Mucosa of descending colon (tissue), 3 donors: ENCODE results near the gene MYRIP. TPM values are rescaled to one million over a fixed set of nuclear protein-coding genes. Genes with fewer than 3 reads are reported as not detected.
"Not testable (repeated sequence)": the region's sequence is repeated elsewhere in the genome, so short reads cannot be mapped to it uniquely, and the experiment has no call there.

Experiments used
- ATAC-seq: fragments of 200-7000 bp; cut with Tn5 transposase; one replicate; pipeline ENCODE4 v1.9.1; 2020; ENCODE audit warnings: mild to moderate bottlenecking, moderate library complexity
- DNase-seq, 3 donors: peaks; one replicate each; pipeline ENCODE4 v3.0.0-alpha.2; 2020
- H3K36me3 ChIP-seq: fragments of 200-600 bp; one replicate; pipeline ENCODE4 v1.8.0; 2021; ENCODE audit warnings: low read depth, mild to moderate bottlenecking
- H3K4me1 ChIP-seq: fragments of 200-600 bp; one replicate; pipeline ENCODE4 v1.8.0; 2021; ENCODE audit warnings: low read depth, mild to moderate bottlenecking
- H3K4me3 ChIP-seq: fragments of 200-600 bp; one replicate; pipeline ENCODE4 v1.8.0; 2021; ENCODE audit warnings: mild to moderate bottlenecking
- H3K9me3 ChIP-seq: fragments of 200-600 bp; one replicate; pipeline ENCODE4 v1.8.0; 2021; ENCODE audit warnings: mild to moderate bottlenecking
- intact Hi-C, 2 donors: fragments of 100-400 bp; cut with DNase I in 1 of 2; cut with micrococcal nuclease in 1 of 2; formaldehyde crosslinking; loops; one replicate each; pipeline versions ENCODE4 v1.11.0 to v1.11.1; 2022; cut with DNase I, micrococcal nuclease
- total RNA-seq, 3 donors: library from RNA; stranded (reverse); fragmentation: NEBNext Ultra II Directional in 2 of 3; extraction: Animal tissue kit (Norgen Biotek cat#: 25700) in 2 of 3; gene quantifications; one replicate each; pipeline versions ENCODE4 v1.2.1 to v1.2.4, GENCODE V29; 2021 to 2023
- TF ChIP-seq, protein P1 (sequence below): fragments of 200-600 bp; IDR thresholded peaks from one replicate; pipeline ENCODE4 v1.8.0; 2022; ENCODE audit warnings: antibody characterized with exemption, mild to moderate bottlenecking
- donor health status: DM: no; HTN: no; CAD: no; lungs with moderate emphysema.
- donor health status: DM: no; HTN: no; CAD: no.
- donor health status: DM: no; HTN: yes; CAD: no.

The MYRIP gene
- total RNA-seq, 3 donors from 2014 or later: 7.2 to 11.2 (median 9.9) TPM

- no peak for ATAC-seq
- DNase-seq: no peak
- no peak overlapping the region for H3K4me3 ChIP-seq
- H3K9me3 ChIP-seq: no peaks in the 10 kb centered on the region
- no peaks in the 10 kb centered on the region for H3K36me3 ChIP-seq
- no peaks in the 10 kb centered on the region for H3K4me1 ChIP-seq
- TF ChIP-seq, protein P1, sequence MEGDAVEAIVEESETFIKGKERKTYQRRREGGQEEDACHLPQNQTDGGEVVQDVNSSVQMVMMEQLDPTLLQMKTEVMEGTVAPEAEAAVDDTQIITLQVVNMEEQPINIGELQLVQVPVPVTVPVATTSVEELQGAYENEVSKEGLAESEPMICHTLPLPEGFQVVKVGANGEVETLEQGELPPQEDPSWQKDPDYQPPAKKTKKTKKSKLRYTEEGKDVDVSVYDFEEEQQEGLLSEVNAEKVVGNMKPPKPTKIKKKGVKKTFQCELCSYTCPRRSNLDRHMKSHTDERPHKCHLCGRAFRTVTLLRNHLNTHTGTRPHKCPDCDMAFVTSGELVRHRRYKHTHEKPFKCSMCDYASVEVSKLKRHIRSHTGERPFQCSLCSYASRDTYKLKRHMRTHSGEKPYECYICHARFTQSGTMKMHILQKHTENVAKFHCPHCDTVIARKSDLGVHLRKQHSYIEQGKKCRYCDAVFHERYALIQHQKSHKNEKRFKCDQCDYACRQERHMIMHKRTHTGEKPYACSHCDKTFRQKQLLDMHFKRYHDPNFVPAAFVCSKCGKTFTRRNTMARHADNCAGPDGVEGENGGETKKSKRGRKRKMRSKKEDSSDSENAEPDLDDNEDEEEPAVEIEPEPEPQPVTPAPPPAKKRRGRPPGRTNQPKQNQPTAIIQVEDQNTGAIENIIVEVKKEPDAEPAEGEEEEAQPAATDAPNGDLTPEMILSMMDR: no peak
- intact Hi-C loops: no loop called here
These were observed 8.2 kb upstream of the MYRIP start for GRCh38 chr3:39801216-39801615.

- ATAC-seq, H3K4me3 ChIP-seq, H3K4me1 ChIP-seq, intact Hi-C loops, DNase-seq, H3K9me3 ChIP-seq, H3K36me3 ChIP-seq: not testable (repeated sequence)
These were observed 6.9 kb upstream of the MYRIP start for GRCh38 chr3:39802486-39802885.

DNA sequence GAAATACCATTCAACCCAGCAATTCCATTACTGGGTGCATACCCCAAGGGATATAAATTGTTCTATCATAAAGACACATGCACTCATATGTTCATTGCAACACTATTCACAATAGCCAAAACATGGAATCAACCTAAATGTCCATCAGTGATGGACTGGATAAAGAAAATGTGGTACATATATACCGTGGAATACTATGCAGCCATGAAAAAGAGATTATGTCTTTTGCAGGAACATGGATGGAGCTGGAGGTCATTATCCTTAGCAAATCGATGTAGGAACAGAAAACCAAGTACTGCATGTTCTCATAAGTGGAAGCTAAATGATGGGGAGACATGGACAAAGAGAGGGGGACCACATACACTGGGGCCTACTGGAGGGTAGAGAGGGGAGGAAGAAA, 5.5 kb upstream of the MYRIP start:
- intact Hi-C loops: no loop called here
- DNase-seq (no peak), ATAC-seq (no peak)
- no peaks in the 10 kb centered on the region for H3K4me1 ChIP-seq
- no peak overlapping the region for H3K4me3 ChIP-seq
- TF ChIP-seq, protein P1: no peak
- no peaks in the 10 kb centered on the region for H3K36me3 ChIP-seq
- H3K9me3 ChIP-seq: no peaks in the 10 kb centered on the region

- TF ChIP-seq, protein P1: no peak
- intact Hi-C loops: no loop called here
- DNase-seq (no peak), ATAC-seq (no peak)
- Histone ChIP-seq H3K4me1 (peaks cover 3% of the 10 kb centered on the region), H3K36me3 (no peaks in the 10 kb centered on the region), H3K9me3 (no peaks in the 10 kb centered on the region), H3K4me3 (no peak overlapping the region)
These were observed 4.5 kb upstream of the MYRIP start for GRCh38 chr3:39804951-39805350.

DNA sequence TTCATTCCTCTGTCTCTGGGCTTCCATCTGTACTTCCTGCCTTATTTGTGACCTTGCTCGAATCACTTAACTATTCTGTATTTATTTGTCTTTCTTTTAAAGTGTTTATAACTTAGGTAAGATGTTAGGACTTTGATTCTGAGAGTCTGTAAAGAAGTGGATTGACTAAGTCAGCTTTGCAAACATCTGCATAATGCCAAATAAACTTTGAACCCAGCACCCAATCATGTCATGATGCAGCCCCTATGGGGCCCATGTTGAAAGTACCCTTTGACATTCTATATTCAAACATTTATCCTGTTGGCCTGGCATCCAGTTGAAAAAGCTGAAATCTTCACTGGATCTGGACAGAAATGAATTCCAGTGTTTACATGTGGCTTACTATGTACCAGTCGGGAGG, 3.8 kb upstream of the MYRIP start:
- H3K4me3 ChIP-seq: no peak overlapping the region
- no peaks in the 10 kb centered on the region for H3K36me3 ChIP-seq
- H3K4me1 ChIP-seq: peaks cover 10% of the 10 kb centered on the region
- TF ChIP-seq, protein P1: no peak
- no peaks in the 10 kb centered on the region for H3K9me3 ChIP-seq
- no peak for ATAC-seq
- peak in 1 of 3 donors; percentile 23 for DNase-seq
- intact Hi-C loops: no loop called here

DNA sequence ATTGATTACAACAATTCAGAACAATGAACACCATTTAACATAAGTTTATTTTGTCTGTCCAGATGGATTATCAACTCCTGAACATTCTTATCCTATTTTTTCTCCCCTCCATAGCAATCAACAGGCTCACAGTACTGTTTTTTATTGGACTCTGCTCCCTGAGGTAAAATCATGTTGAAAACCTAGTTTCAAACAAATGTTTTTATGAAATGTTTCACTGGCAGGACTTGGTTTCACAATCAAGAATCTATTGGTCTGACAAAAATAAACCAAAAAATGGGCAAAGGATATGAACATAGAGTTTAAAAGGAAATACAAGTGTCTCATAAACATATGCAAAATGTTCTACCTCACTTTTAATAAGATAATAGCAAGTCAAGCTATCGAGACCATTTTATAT, 2.6 kb upstream of the MYRIP start:
- ATAC-seq (no peak), DNase-seq (no peak)
- no peak overlapping the region for H3K4me3 ChIP-seq
- no peaks in the 10 kb centered on the region for H3K9me3 ChIP-seq
- TF ChIP-seq, protein P1: no peak
- H3K4me1 ChIP-seq: peaks cover 15% of the 10 kb centered on the region
- intact Hi-C loops: no loop called here
- no peaks in the 10 kb centered on the region for H3K36me3 ChIP-seq
